NCI-H2029 treated with DMSO at 0.1 percent for 48 hours (cell line): Measurements from ENCODE around the gene EPS8.

Experiments
- DNase-seq: peaks from one replicate; lab custom pipeline; 2025; lab: John Stamatoyannopoulos, UW

Gene EPS8

DNA sequence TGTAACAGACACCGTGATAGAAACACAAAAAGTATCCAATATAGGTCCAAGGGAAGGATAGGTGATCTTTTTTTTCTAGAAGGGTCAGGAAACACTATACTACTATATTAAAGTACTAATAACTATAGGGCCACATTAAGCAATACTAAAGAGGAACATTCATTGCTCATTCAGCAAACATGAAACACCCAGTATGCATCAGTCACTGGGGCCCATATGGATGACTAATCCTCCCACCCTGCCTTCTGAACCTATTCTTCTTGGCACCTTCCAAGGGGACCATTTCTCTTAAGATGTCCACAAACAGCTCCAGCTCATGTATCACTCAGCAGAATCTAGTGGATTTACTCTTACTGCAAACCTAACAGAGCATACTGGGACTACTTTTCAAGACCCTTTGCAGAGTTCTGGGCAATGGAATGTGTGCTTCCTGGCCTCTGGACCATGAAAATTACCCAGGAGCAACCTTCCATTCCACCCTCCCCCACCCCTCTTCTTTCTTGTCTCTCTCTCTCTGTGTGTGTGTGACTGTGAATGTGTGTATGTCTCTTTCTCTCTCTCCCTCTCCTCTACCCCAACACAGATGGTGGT lies 187.9 kb downstream of the EPS8 start:
- DNase-seq, result no peak

DNA sequence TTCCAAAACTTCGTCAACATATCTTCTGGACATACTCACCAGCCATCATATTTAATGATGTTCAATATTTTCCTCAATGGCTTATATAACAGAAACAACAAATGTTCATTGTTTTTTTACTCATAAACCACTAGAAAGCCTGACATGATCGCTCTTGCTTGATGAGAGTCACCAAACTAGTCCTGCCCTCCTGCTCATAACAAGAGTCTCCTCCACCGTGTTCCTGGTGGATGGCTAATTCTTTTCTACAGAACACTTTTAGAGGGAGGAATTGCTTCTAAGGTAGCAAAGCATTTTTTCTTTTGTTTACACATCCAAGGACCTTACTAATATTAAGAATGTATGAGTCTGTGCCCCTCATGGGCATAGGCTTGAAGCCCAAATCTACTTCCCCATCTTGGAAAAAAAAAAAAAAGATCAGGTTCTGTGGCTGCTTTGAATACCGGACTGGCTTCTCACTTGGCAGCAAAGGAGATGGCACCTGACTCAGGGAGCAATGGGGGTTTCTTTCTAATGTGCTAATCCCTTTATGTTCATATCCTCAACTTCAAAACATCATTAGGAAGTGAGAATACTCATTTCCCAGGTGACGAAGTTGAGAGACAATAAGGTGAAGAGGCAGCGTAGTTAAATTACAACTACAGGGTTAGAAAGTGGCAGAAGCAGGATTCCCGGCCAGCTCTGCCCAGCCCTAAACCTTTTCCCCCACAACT lies 188.8 kb downstream of the EPS8 start:
- no peak for DNase-seq

DNA sequence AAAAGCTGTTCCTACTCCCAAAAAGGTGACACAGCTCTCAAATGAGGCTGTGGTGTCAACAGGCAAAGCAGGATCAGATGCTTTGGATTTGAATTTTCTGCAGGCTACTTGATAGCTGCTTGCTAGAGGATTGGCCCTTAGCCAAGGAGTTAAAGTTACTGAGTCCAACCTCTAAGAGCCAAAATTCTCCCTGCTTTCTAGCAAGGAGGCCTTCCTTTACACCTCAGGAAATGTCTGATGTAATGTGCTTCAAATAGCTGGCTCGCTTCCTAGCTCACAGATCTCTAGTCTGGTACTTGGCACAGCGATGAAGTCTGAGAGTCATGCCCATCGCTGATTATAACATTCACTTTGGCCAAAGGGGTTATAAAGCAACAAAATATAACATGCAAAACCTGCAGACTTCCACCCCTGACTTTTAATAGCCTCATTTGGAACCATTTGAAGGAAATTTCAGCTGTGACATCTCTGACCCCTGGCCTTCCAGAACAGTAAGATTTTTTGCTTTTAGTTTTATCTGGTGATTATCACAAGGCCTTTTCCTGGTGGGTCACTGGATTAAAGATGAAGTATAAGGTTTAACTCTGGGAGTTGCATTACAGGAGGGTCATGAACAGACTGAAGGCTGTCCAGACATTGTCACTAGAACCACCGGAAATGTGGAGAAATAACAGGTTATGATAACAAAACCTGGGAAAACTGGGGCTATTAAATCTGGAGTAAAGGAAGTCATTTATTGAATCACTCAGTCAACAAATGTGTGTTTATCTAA lies 189.7 kb downstream of the EPS8 start:
- DNase-seq, result peak; percentile 38

DNA sequence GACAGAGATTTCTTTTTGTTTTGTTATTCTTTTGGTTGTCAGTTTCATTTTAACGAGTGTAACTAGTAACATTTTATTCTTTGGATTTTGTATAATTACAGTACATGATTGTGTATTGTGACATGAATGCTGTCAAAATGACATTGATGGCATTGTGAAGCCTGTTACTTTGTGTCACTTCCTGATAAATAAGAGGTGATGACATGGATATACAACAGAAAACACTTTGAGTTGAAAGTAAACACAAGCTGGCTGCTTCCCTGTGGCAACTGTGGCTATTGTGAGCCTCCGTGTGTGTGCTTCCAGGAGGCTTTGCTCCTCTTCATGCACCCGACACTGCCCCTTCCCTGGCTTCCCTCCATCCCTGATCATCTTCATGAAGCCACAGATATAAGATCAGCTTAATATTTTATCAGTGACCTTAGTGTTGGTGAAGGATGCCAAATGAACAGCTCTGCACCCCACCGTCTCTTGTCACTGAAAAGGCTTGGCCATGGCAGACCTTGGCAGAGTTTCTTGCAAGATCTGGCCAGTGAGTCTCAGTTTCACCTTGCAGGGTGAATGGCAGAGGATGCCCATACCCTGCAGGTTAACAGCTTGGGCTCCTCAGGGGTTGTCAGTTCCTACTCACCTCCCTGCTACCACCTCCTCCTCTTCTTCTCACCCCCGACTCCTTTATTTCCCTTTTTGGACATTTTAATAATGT lies 191.9 kb downstream of the EPS8 start:
- peak; percentile 30 for DNase-seq

- no peak for DNase-seq
Measured at GRCh38 chr12:15596174-15596573, 193.0 kb downstream of the EPS8 start.

GRCh38 chr12:15592934-15593333 lies 196.3 kb downstream of the EPS8 start:
- no peak for DNase-seq

GRCh38 chr12:15591811-15592210 lies 197.4 kb downstream of the EPS8 start:
- DNase-seq, result no peak

GRCh38 chr12:15590180-15590826 lies 198.9 kb downstream of the EPS8 start:
- peak; percentile 79 for DNase-seq

DNA sequence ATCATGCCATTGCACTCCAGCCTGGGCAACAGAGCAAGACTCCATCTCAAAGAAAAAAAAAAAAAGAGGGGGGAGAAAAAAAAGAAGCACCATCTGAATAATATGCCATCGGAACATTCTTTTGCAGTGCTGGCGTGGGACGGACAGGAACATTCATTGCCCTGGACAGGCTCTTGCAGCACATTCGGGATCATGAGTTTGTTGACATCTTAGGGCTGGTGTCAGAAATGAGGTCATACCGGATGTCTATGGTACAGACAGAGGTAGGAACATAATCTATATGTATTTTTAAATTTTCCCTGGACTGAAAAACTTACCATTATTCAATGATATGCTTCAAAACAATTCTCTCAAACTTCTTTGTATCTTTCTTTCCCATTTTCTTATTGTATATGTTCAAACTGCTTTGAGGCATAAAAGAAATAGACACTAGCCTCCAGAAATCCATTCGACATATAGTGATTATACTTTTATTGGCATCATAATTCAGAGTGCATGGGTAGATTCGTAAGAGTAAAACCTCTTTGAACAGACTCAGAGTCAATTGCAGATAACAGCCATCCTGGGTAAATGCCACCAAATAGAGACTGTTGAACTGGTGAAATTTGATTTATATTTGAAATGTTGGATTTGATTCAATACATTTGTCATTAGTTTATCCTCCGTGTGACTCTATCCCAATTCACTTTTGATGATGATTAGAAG lies 199.7 kb downstream of the EPS8 start:
- no peak for DNase-seq

GRCh38 chr12:15584366-15585041 lies 204.7 kb downstream of the EPS8 start:
- peak; percentile 20 for DNase-seq

DNA sequence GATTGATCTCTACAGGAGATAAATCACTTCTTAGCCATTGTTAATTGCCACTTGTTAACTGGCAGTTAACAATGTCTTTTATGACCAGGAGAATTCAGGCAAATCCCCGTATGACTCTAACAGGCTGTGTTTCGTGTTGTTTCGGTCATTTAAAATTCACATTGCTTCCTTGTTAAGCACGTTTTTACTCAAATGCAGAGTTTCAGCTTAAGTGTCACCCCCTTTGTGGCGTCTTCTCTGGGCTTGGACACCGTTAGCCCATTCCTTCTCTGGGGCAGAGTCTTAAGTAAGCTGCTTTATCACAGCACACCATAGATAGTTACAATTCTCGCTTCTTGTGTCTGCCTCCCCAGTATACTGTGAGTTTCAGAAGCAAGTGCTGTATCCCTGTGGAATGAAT lies 205.4 kb downstream of the EPS8 start:
- DNase-seq, result no peak

GRCh38 chr12:15581006-15581405 lies 208.2 kb downstream of the EPS8 start:
- no peak for DNase-seq

- no peak for DNase-seq
Measured at GRCh38 chr12:15580431-15580830, 208.8 kb downstream of the EPS8 start.

- no peak for DNase-seq
Measured at GRCh38 chr12:15575671-15576541, 213.3 kb downstream of the EPS8 start.

DNA sequence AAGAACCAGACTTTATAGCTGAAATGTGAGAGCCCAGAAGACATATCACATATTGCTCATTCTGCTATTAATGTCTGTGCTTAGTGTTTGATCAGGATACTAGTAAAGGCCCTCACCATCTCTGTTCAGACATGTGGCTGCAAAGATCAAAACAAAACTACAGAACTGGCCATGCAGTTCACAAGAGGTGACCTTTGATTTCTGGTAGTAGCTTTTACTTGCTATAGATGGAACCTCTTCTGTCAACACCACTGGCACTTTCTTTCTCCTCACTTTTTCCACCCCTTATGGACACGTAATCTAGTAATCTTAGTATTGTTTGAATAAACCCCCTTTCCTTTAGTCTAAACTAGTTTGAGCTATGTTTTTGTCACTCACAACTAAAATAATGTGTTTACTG lies 214.8 kb downstream of the EPS8 start:
- DNase-seq, result no peak
